Gastroesophageal sphincter (tissue), 4 donors: ENCODE data around the gene GRK7. TPM values are rescaled to one million over a fixed set of nuclear protein-coding genes. Genes with fewer than 3 reads are reported as not detected.
"Not testable (repeated sequence)": the region's sequence is repeated elsewhere in the genome, so short reads cannot be mapped to it uniquely, and the experiment has no call there.

Source experiments
- ATAC-seq: fragments of 150-250 bp; one replicate; pipeline ENCODE4 v1.9.1; 2016; ENCODE audit warnings: mild to moderate bottlenecking, moderate library complexity
- H3K27ac ChIP-seq, 4 donors: fragments of 200-600 bp; sonication (generic) in 3 of 4; 1 replicate in 3 of 4; 2 replicates in 1 of 4; pipeline ENCODE4 v1.5.1; 2016 to 2019
- H3K27me3 ChIP-seq: fragments of 200-600 bp; sonication (generic); one replicate; pipeline ENCODE4 v1.5.1; 2019
- H3K36me3 ChIP-seq, 2 donors: fragments of 200-600 bp; sonication (generic); one replicate each; pipeline ENCODE4 v1.5.1; 2019; ENCODE audit warnings: control low read depth in 1 of 2
- H3K4me1 ChIP-seq, 3 donors: fragments of 200-600 bp; sonication (generic); 1 replicate in 2 of 3; 2 replicates in 1 of 3; pipeline ENCODE4 v1.5.1; 2016 to 2019; ENCODE audit warnings: control low read depth in 2 of 3
- H3K4me3 ChIP-seq, 2 donors: fragments of 200-600 bp; sonication (generic); one replicate each; pipeline ENCODE4 v1.5.1; 2019; ENCODE audit warnings: mild to moderate bottlenecking in 1 of 2, moderate library complexity in 1 of 2
- H3K9me3 ChIP-seq, 3 donors: fragments of 200-600 bp; sonication (generic); one replicate each; pipeline ENCODE4 v1.5.1; 2017 to 2019; ENCODE audit warnings: control low read depth in 2 of 3
- EP300 ChIP-seq: sonication (generic); formaldehyde crosslinking; IDR thresholded peaks from one replicate; pipeline ENCODE4 v1.6.1; 2017; ENCODE audit warnings: antibody characterized with exemption, mild to moderate bottlenecking
- POLR2A ChIP-seq, 2 donors: fragments of 450-650 bp; IDR thresholded peaks; one replicate each; pipeline ENCODE4 v1.6.1; 2017; ENCODE audit warnings: antibody characterized with exemption in 2 of 2, mild to moderate bottlenecking in 2 of 2, moderate library complexity in 1 of 2
- POLR2AphosphoS5 ChIP-seq: sonication (generic); formaldehyde crosslinking; IDR thresholded peaks from one replicate; pipeline ENCODE4 v1.6.1; 2017; ENCODE audit warnings: antibody characterized with exemption
- WGBS, 2 donors: methylation state at CpG; one replicate each; pipeline ENCODE4 v1.1.5; 2018; ENCODE audit warnings: low coverage in 1 of 2; 5-methylcytosine and 5-hydroxymethylcytosine counted together
- total RNA-seq, 4 donors: library from RNA; depleted of rRNA; stranded (reverse); fragments of >200 nt; gene quantifications; one replicate each; pipeline ENCODE4 v1.1.0, GENCODE V29; 2016
- TF ChIP-seq, protein P1 (sequence below), 4 experiments: fragments of 200-600 bp in 2 of 4; fragments of 450-650 bp in 2 of 4; sonication (generic) in 1 of 4; IDR thresholded peaks; one replicate each; pipeline ENCODE4 v1.5.1; 2017 to 2019; ENCODE audit warnings: antibody characterized with exemption in 4 of 4, mild to moderate bottlenecking in 2 of 4, moderate library complexity in 2 of 4

The GRK7 gene
- total RNA-seq, 4 donors from 2014 or later: not detected

- H3K27me3 ChIP-seq: no peaks in the 10 kb centered on the region
- ATAC-seq: no peak
- WGBS, 2 donors: 82 to 85% methylated on average over 3 to 4 of the region's 6 CpGs
- H3K36me3 ChIP-seq: no peaks in the 10 kb centered on the region
- peaks cover 0 to 3% (median 0%) of the 10 kb centered on the region in 3 donors for H3K9me3 ChIP-seq
- H3K4me3 ChIP-seq: no peak overlapping the region
- H3K27ac ChIP-seq: no peak overlapping the region
- TF ChIP-seq EP300 (no peak), POLR2AphosphoS5 (no peak), POLR2A (IDR thresholded peaks at IDR 0.05) (no peak)
- TF ChIP-seq, protein P1, sequence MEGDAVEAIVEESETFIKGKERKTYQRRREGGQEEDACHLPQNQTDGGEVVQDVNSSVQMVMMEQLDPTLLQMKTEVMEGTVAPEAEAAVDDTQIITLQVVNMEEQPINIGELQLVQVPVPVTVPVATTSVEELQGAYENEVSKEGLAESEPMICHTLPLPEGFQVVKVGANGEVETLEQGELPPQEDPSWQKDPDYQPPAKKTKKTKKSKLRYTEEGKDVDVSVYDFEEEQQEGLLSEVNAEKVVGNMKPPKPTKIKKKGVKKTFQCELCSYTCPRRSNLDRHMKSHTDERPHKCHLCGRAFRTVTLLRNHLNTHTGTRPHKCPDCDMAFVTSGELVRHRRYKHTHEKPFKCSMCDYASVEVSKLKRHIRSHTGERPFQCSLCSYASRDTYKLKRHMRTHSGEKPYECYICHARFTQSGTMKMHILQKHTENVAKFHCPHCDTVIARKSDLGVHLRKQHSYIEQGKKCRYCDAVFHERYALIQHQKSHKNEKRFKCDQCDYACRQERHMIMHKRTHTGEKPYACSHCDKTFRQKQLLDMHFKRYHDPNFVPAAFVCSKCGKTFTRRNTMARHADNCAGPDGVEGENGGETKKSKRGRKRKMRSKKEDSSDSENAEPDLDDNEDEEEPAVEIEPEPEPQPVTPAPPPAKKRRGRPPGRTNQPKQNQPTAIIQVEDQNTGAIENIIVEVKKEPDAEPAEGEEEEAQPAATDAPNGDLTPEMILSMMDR (IDR thresholded peaks at IDR 0.05): no peak
- H3K4me1 ChIP-seq: peaks cover 0 to 16% (median 14%) of the 10 kb centered on the region in 3 donors
These were observed 39.3 kb downstream of the GRK7 start for GRCh38 chr3:141802316-141803077.

DNA sequence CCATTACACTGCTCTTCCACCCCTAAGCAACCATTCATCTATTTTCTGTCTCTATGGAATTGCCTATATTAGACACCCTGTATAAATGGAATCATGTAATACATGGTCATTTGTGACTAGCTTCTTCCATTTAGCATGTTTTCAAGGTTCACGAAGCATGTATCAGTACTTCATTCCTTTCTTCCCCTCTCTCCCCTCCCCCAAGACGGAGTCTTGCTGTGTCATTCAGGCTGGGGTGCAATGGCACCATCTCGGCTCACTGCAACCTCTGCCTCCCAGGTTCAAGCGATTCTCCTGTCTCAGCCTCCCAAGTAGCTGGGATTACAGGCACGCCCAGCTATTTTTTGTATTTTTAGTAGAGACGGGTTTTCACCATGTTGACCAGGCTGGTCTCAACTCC is 40.3 kb downstream of the GRK7 start:
- WGBS, 2 donors: 92% methylated on average over 5 of the region's 6 CpGs; no CpG with 5 or more reads in 1 of the 2 donors
- not testable (repeated sequence) for ATAC-seq, H3K27ac ChIP-seq, H3K4me3 ChIP-seq, H3K4me1 ChIP-seq, H3K36me3 ChIP-seq, H3K9me3 ChIP-seq, H3K27me3 ChIP-seq

GRCh38 chr3:141804447-141804777 is 41.2 kb downstream of the GRK7 start:
- no peak for ATAC-seq
- Histone ChIP-seq H3K9me3 (peaks cover 0 to 3% (median 0%) of the 10 kb centered on the region in 3 donors), H3K36me3 (no peaks in the 10 kb centered on the region), H3K4me1 (no peaks in the 10 kb centered on the region), H3K27ac (no peak overlapping the region), H3K27me3 (no peaks in the 10 kb centered on the region), H3K4me3 (no peak overlapping the region)
- TF ChIP-seq, protein P1 (IDR thresholded peaks at IDR 0.05): no peak
- TF ChIP-seq POLR2A (IDR thresholded peaks at IDR 0.05): no peak
- TF ChIP-seq POLR2AphosphoS5: no peak
- TF ChIP-seq EP300: no peak
- 95 to 100% methylated on average over 2 of the region's 2 CpGs for WGBS, 2 donors

DNA sequence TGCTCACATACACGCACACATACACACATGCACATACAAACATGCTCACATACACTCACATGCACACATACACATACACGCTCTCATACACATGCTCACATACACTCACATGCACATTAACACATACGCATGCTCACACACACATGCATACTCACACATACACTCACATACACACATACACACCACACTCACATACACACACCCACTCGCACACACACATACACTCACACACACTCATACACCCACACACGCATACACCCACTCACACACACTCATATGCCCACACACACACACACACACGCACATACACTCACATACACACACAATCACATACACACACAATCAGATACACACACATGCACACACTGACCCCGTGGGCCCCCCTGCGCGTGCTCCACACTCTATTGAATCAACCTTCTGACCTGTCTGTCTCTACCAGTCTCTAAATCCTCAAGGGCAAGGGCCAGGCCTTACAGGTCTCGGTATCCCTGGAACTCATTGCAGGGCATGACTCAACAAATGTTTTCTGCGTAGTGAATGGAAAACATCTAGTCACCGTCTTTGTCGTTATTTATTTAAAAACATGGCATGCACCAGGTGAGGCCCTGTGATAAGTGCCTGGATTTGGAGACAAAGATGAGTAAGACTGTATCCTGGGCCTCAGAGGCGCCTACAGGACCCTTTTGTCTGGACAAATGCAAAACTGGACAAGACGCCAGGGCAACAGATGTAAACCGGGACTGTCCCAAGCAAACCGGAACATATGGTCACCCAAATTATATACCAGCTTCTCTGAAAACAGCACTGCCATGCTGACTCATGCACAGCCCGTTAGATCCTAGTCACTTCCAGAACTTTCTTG is 41.8 kb downstream of the GRK7 start:
- no peak for ATAC-seq
- Histone ChIP-seq H3K27me3 (no peaks in the 10 kb centered on the region), H3K9me3 (peaks cover 0 to 3% (median 0%) of the 10 kb centered on the region in 3 donors), H3K27ac (no peak overlapping the region), H3K36me3 (no peaks in the 10 kb centered on the region), H3K4me3 (no peak overlapping the region), H3K4me1 (no peaks in the 10 kb centered on the region)
- TF ChIP-seq POLR2A (IDR thresholded peaks at IDR 0.05) (no peak), POLR2AphosphoS5 (no peak), EP300 (no peak)
- TF ChIP-seq, protein P1 (IDR thresholded peaks at IDR 0.05): no peak
- 90 to 91% methylated on average over 15 to 18 of the region's 18 CpGs for WGBS, 2 donors

DNA sequence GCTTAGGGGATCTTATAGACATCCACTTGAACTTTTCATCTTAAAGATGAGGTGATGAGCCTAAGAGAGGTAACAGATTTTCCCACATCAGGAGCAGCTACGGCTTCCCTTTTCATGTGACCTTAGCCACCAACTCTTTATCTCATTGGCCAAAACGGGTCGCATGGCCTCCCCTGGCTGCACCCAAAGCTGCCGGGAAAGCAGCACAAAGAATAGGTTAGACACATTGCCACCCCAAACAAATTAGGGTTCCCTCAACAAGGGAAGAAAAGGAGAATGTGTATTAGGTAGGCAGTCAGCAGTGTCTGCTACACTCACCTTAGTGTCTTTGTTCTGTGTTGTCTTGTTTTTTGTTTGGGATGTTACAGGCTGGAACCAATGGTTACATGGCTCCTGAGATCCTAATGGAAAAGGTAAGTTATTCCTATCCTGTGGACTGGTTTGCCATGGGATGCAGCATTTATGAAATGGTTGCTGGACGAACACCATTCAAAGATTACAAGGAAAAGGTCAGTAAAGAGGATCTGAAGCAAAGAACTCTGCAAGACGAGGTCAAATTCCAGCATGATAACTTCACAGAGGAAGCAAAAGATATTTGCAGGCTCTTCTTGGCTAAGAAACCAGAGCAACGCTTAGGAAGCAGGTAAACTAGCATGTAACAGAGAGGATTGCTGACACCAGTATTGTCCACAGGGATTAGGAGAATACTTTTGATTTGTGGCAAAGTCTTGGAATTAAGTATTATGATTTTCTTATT is 44.2 kb downstream of the GRK7 start:
- H3K4me1 ChIP-seq: no peaks in the 10 kb centered on the region
- no peaks in the 10 kb centered on the region for H3K9me3 ChIP-seq
- H3K27ac ChIP-seq: no peak overlapping the region
- H3K4me3 ChIP-seq: no peak overlapping the region
- H3K36me3 ChIP-seq: no peaks in the 10 kb centered on the region
- WGBS, 2 donors: 68 to 77% methylated on average over 7 of the region's 7 CpGs
- ATAC-seq: no peak
- H3K27me3 ChIP-seq: no peaks in the 10 kb centered on the region
- TF ChIP-seq, protein P1 (IDR thresholded peaks at IDR 0.05): no peak
- TF ChIP-seq POLR2A (IDR thresholded peaks at IDR 0.05): no peak
- TF ChIP-seq EP300: no peak
- no peak for TF ChIP-seq POLR2AphosphoS5
